WTC11 (cell line): Measurements from ENCODE around the gene KIAA1671. TPM values are rescaled to one million over a fixed set of nuclear protein-coding genes. Genes with fewer than 3 reads are reported as not detected.

ENCODE experiments used
- ATAC-seq: fragments of 200-7000 bp; cut with Tn5 transposase; 2 replicates; pipeline ENCODE4 v1.10.0; 2021; ENCODE audit warnings: mild to moderate bottlenecking, moderate library complexity
- CTCF ChIA-PET: fragments of 300-600 bp; sonication (Branson Sonifier 250); formaldehyde crosslinking; loops from one replicate; lab custom pipeline; 2021; ENCODE audit warnings: antibody characterized with exemption; lab: Charles Lee
- POLR2A ChIA-PET: fragments of 350-600 bp; sonication (Branson Sonifier 250); formaldehyde crosslinking; loops from one replicate; lab custom pipeline; 2021; ENCODE audit warnings: antibody characterized with exemption; lab: Charles Lee
- DNase-seq: peaks from one replicate; pipeline ENCODE4 v3.0.0; 2021; ENCODE audit warnings: low spot score
- H3K27ac Mint-ChIP-seq: 2 replicates; pipeline ENCODE4 v1.8.0; 2021; ENCODE audit warnings: mixed read lengths
- H3K27me3 Mint-ChIP-seq: 2 replicates; pipeline ENCODE4 v1.8.0; 2021; ENCODE audit warnings: low read depth, mild to moderate bottlenecking, moderate library complexity, mixed read lengths
- H3K36me3 Mint-ChIP-seq: 2 replicates; pipeline ENCODE4 v1.8.0; 2021; ENCODE audit warnings: mixed read lengths
- H3K4me1 Mint-ChIP-seq: 2 replicates; pipeline ENCODE4 v1.8.0; 2022; ENCODE audit warnings: mixed read lengths
- H3K4me3 Mint-ChIP-seq: 2 replicates; pipeline ENCODE4 v1.8.0; 2021; ENCODE audit warnings: mild to moderate bottlenecking, moderate library complexity, mixed read lengths
- H3K9me3 Mint-ChIP-seq: 2 replicates; pipeline ENCODE4 v1.8.0; 2021; ENCODE audit warnings: mixed read lengths
- CTCF ChIP-seq: fragments of 200-600 bp; IDR thresholded peaks from 2 replicates; pipeline ENCODE4 v1.8.0; 2022; ENCODE audit warnings: antibody characterized with exemption
- E2F5 ChIP-seq: sonication (generic); formaldehyde crosslinking; IDR thresholded peaks from 2 replicates; pipeline ENCODE4 v1.8.1; 2022; ENCODE audit warnings: mild to moderate bottlenecking, moderate library complexity, missing genetic modification reagents
- EMX1 ChIP-seq: fragments of 250-450 bp; sonication (Bioruptor Pico); IDR thresholded peaks from 2 replicates; pipeline ENCODE4 v1.8.0; 2021; ENCODE audit warnings: mild to moderate bottlenecking
- ETV6 ChIP-seq: sonication (generic); formaldehyde crosslinking; IDR thresholded peaks from 2 replicates; pipeline ENCODE4 v1.8.1; 2022; ENCODE audit warnings: mild to moderate bottlenecking, missing genetic modification reagents
- GABPB1 ChIP-seq: sonication (generic); formaldehyde crosslinking; IDR thresholded peaks from 2 replicates; pipeline ENCODE4 v1.8.1; 2023; ENCODE audit warnings: mild to moderate bottlenecking, missing genetic modification reagents
- MLX ChIP-seq: sonication (generic); formaldehyde crosslinking; IDR thresholded peaks from 2 replicates; pipeline ENCODE4 v1.8.1; 2023; ENCODE audit warnings: mild to moderate bottlenecking, missing genetic modification reagents, moderate library complexity
- MXD4 ChIP-seq: fragments of 250-450 bp; sonication (Bioruptor Pico); IDR thresholded peaks from 2 replicates; pipeline ENCODE4 v1.8.0; 2021; ENCODE audit warnings: mild to moderate bottlenecking, moderate library complexity, borderline replicate concordance
- NFE2L1 ChIP-seq: sonication (generic); formaldehyde crosslinking; IDR thresholded peaks from 2 replicates; pipeline ENCODE4 v1.8.1; 2023; ENCODE audit warnings: missing genetic modification reagents
- PRDM15 ChIP-seq: sonication (generic); formaldehyde crosslinking; IDR thresholded peaks from 2 replicates; pipeline ENCODE4 v1.8.0; 2022; ENCODE audit warnings: missing genetic modification reagents
- SMAD3 ChIP-seq: sonication (generic); formaldehyde crosslinking; IDR thresholded peaks from 2 replicates; pipeline ENCODE4 v1.8.0; 2022; ENCODE audit warnings: missing genetic modification reagents, mild to moderate bottlenecking, borderline replicate concordance
- SP1 ChIP-seq: sonication (generic); formaldehyde crosslinking; conservative IDR thresholded peaks from 2 replicates; pipeline ENCODE4 v1.8.1; 2022; ENCODE audit warnings: missing genetic modification reagents
- TEAD4 ChIP-seq: sonication (generic); formaldehyde crosslinking; IDR thresholded peaks from 2 replicates; pipeline ENCODE4 v1.8.0; 2022; ENCODE audit warnings: mild to moderate bottlenecking, missing genetic modification reagents
- ZBTB21 ChIP-seq: sonication (generic); formaldehyde crosslinking; IDR thresholded peaks from 2 replicates; pipeline ENCODE4 v1.8.1; 2023; ENCODE audit warnings: mild to moderate bottlenecking, missing genetic modification reagents, borderline replicate concordance
- ZNF263 ChIP-seq: sonication (generic); formaldehyde crosslinking; IDR thresholded peaks from 2 replicates; pipeline ENCODE4 v1.8.1; 2022; ENCODE audit warnings: low read depth, mild to moderate bottlenecking, moderate library complexity, missing genetic modification reagents
- total RNA-seq: library from RNA; stranded (reverse); gene quantifications from 3 replicates; pipeline ENCODE4 v1.2.3, GENCODE V29; 2021
- TF ChIP-seq, protein P1 (sequence below): fragments of 250-450 bp; sonication (Bioruptor Pico); IDR thresholded peaks from 2 replicates; pipeline ENCODE4 v1.9.0; 2021; ENCODE audit warnings: moderate library complexity, mild to moderate bottlenecking, inconsistent platforms, borderline replicate concordance
- TF ChIP-seq, protein P2 (sequence below): sonication (generic); formaldehyde crosslinking; conservative IDR thresholded peaks from 2 replicates; pipeline ENCODE4 v1.8.1; 2022; ENCODE audit warnings: mild to moderate bottlenecking, missing genetic modification reagents
- TF ChIP-seq, protein P3 (sequence below): sonication (generic); formaldehyde crosslinking; IDR thresholded peaks from 2 replicates; pipeline ENCODE4 v1.8.1; 2023; ENCODE audit warnings: mild to moderate bottlenecking, missing genetic modification reagents

KIAA1671 gene
- total RNA-seq, 1 experiment from 2014 or later = 26.0 TPM

GRCh38 chr22:25032066-25032465, 79.5 kb downstream of the KIAA1671 start (continued):
- TF ChIP-seq, protein P1, sequence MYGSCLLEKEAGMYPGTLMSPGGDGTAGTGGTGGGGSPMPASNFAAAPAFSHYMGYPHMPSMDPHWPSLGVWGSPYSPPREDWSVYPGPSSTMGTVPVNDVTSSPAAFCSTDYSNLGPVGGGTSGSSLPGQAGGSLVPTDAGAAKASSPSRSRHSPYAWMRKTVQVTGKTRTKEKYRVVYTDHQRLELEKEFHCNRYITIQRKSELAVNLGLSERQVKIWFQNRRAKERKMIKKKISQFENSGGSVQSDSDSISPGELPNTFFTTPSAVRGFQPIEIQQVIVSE = no peak
- TF ChIP-seq, protein P2, sequence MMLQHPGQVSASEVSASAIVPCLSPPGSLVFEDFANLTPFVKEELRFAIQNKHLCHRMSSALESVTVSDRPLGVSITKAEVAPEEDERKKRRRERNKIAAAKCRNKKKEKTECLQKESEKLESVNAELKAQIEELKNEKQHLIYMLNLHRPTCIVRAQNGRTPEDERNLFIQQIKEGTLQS (CRISPR knock-in tag) = no peak
- TF ChIP-seq MXD4 (CRISPR knock-in tag) = no peak

DNA sequence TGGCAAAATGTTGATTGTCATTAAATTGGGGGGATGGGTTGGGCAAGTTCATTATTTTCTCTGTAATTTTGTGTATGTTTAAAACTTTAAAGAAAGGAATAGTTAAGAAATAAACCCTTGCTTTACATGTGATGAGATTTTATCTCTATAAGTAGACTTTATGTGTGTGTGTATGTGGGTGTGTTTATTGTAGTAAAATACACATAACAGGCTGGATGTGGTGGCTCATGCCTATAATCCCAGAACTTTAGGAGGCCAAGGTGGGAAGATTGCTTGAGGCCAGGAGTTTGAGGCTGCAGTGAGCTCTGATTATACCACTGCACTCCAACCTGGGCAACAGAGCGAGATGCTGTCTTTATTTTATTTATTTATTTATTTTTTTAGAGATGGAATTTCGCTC, 83.2 kb downstream of the KIAA1671 start:
- no peaks in the 10 kb centered on the region for H3K9me3 Mint-ChIP-seq
- no peak overlapping the region for H3K4me3 Mint-ChIP-seq
- H3K27ac Mint-ChIP-seq = no peak overlapping the region
- no peaks in the 10 kb centered on the region for H3K27me3 Mint-ChIP-seq
- POLR2A ChIA-PET = no interaction called here
- DNase-seq = no peak
- peaks cover 24% of the 10 kb centered on the region for H3K36me3 Mint-ChIP-seq
- no peak for TF ChIP-seq CTCF
- no peak for TF ChIP-seq GABPB1 (CRISPR knock-in tag)
- no peak for TF ChIP-seq SMAD3 (CRISPR knock-in tag)
- no peak for TF ChIP-seq SP1 (CRISPR knock-in tag)
- TF ChIP-seq, protein P3, sequence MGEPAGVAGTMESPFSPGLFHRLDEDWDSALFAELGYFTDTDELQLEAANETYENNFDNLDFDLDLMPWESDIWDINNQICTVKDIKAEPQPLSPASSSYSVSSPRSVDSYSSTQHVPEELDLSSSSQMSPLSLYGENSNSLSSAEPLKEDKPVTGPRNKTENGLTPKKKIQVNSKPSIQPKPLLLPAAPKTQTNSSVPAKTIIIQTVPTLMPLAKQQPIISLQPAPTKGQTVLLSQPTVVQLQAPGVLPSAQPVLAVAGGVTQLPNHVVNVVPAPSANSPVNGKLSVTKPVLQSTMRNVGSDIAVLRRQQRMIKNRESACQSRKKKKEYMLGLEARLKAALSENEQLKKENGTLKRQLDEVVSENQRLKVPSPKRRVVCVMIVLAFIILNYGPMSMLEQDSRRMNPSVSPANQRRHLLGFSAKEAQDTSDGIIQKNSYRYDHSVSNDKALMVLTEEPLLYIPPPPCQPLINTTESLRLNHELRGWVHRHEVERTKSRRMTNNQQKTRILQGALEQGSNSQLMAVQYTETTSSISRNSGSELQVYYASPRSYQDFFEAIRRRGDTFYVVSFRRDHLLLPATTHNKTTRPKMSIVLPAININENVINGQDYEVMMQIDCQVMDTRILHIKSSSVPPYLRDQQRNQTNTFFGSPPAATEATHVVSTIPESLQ = no peak
- no peak for TF ChIP-seq ZBTB21 (CRISPR knock-in tag)
- no peak for TF ChIP-seq MLX (CRISPR knock-in tag)
- no peak for TF ChIP-seq TEAD4
- TF ChIP-seq NFE2L1 = no peak
- no peak for TF ChIP-seq PRDM15 (CRISPR knock-in tag)
- TF ChIP-seq, protein P1 = no peak
- TF ChIP-seq ZNF263 (CRISPR knock-in tag) = no peak
- no peak for TF ChIP-seq E2F5 (CRISPR knock-in tag)
- TF ChIP-seq ETV6 (CRISPR knock-in tag) = no peak
- no peak for TF ChIP-seq EMX1 (CRISPR knock-in tag)
- TF ChIP-seq, all 79 proteins: peak for 0
- H3K4me1 Mint-ChIP-seq = no peaks in the 10 kb centered on the region
- ATAC-seq = no peak
- CTCF ChIA-PET = interaction anchor here (1.2 to 1.9 kb wide), 2 partner anchors 22 to 84 kb away, joined by 3 to 6 read pairs; no protein-coding TSS in a partner anchor
